Measurements from ENCODE around the gene HMCES.
"Not testable (repeated sequence)": the region's sequence is repeated elsewhere in the genome, so short reads cannot be mapped to it uniquely, and the experiment has no call there.

HMCES gene

GRCh38 chr3:129347458-129347845, 68.8 kb downstream of the HMCES start:
- DNase-seq (ENCODE audit: low spot score): no peak

- DNase-seq (ENCODE audit: low spot score): no peak
These were observed 70.1 kb downstream of the HMCES start for GRCh38 chr3:129348734-129349133.

- DNase-seq (ENCODE audit: low spot score): not testable (repeated sequence)
These were observed 70.5 kb downstream of the HMCES start for GRCh38 chr3:129349169-129349568.

GRCh38 chr3:129349791-129350190, 71.1 kb downstream of the HMCES start:
- no peak for DNase-seq (ENCODE audit: low spot score)

GRCh38 chr3:129352045-129352444, 73.4 kb downstream of the HMCES start:
- DNase-seq (ENCODE audit: low spot score): no peak

GRCh38 chr3:129352650-129353588, 74.2 kb downstream of the HMCES start:
- no peak for DNase-seq (ENCODE audit: low spot score)

- no peak for DNase-seq (ENCODE audit: low spot score)
These were observed 74.9 kb downstream of the HMCES start for GRCh38 chr3:129353589-129353941.
